Measurements from ENCODE around the gene ATP8A2.

DNA sequence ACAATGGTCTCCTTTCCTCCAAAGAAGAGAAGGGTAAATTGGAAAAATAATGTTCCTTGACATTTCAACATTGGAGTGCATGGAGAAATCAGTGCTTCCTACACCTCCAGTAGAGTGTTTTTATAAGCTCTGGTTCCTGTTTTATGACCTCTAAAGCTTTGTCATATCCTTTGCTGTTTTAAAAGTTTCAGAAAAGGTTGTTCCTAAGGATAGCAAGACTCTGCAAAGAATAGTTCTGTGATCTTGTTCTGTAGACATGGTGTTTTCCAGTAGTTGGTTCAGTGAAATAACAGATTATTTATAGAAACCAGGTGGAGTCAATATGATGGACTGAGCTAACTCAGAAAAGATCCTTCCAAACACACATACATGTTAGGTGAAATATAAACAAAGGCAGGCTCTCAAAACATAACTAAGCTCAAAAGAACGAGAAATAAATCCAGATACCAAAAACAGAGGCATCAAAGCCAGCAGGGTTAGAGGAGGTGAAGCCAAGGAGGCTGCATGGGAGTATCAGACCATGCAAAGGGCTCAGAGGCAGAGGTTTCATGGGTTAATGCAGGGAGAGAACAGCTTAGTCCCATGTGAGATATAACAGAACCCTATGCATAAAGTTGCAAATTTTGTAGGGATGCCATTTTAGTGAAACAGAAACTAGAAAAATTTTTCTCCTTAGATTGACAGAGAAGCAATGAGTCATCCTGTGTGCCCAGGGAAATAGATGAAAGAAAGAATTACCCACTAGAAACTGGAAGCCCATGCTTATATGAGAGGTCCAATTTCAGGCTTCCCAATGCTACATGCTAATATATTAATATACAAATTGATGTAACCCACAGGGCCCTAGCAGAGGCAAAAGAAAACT is 635.7 kb downstream of the ATP8A2 start:
- TF ChIP-seq, protein P1, sequence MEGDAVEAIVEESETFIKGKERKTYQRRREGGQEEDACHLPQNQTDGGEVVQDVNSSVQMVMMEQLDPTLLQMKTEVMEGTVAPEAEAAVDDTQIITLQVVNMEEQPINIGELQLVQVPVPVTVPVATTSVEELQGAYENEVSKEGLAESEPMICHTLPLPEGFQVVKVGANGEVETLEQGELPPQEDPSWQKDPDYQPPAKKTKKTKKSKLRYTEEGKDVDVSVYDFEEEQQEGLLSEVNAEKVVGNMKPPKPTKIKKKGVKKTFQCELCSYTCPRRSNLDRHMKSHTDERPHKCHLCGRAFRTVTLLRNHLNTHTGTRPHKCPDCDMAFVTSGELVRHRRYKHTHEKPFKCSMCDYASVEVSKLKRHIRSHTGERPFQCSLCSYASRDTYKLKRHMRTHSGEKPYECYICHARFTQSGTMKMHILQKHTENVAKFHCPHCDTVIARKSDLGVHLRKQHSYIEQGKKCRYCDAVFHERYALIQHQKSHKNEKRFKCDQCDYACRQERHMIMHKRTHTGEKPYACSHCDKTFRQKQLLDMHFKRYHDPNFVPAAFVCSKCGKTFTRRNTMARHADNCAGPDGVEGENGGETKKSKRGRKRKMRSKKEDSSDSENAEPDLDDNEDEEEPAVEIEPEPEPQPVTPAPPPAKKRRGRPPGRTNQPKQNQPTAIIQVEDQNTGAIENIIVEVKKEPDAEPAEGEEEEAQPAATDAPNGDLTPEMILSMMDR (conservative IDR thresholded peaks at IDR 0.05; ENCODE audit: low read depth, low read length), result no peak
- TF ChIP-seq POLR2A (IDR thresholded peaks at IDR 0.05; ENCODE audit: low read depth, low read length) (no peak), CEBPB (IDR thresholded peaks at IDR 0.05; ENCODE audit: low read depth, low read length) (no peak), SMC3 (IDR thresholded peaks at IDR 0.05; ENCODE audit: low read depth, low read length) (no peak), RFX5 (IDR thresholded peaks at IDR 0.05; ENCODE audit: low read depth, low read length) (no peak), RAD21 (IDR thresholded peaks at IDR 0.05; ENCODE audit: low read length) (no peak), MAFK (IDR thresholded peaks at IDR 0.05; ENCODE audit: low read depth, low read length) (no peak), FOS (IDR thresholded peaks at IDR 0.05; ENCODE audit: low read depth, low read length) (no peak), RCOR1 (IDR thresholded peaks at IDR 0.05; ENCODE audit: insufficient replicate concordance, low read length) (no peak), MXI1 (IDR thresholded peaks at IDR 0.05; ENCODE audit: borderline replicate concordance, low read depth, low read length) (no peak), BHLHE40 (IDR thresholded peaks at IDR 0.05; ENCODE audit: low read depth, low read length) (no peak)
- TF ChIP-seq, protein P2, sequence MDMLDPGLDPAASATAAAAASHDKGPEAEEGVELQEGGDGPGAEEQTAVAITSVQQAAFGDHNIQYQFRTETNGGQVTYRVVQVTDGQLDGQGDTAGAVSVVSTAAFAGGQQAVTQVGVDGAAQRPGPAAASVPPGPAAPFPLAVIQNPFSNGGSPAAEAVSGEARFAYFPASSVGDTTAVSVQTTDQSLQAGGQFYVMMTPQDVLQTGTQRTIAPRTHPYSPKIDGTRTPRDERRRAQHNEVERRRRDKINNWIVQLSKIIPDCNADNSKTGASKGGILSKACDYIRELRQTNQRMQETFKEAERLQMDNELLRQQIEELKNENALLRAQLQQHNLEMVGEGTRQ (IDR thresholded peaks at IDR 0.05; ENCODE audit: low read depth, low read length), result no peak
- TF ChIP-seq, protein P3, sequence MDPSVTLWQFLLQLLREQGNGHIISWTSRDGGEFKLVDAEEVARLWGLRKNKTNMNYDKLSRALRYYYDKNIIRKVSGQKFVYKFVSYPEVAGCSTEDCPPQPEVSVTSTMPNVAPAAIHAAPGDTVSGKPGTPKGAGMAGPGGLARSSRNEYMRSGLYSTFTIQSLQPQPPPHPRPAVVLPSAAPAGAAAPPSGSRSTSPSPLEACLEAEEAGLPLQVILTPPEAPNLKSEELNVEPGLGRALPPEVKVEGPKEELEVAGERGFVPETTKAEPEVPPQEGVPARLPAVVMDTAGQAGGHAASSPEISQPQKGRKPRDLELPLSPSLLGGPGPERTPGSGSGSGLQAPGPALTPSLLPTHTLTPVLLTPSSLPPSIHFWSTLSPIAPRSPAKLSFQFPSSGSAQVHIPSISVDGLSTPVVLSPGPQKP (IDR thresholded peaks at IDR 0.05; ENCODE audit: borderline replicate concordance, low read depth, low read length), result no peak
